Measurements from ENCODE around the gene PARM1. TPM values are rescaled to one million over a fixed set of nuclear protein-coding genes. Genes with fewer than 3 reads are reported as not detected.

The PARM1 gene, protein sequence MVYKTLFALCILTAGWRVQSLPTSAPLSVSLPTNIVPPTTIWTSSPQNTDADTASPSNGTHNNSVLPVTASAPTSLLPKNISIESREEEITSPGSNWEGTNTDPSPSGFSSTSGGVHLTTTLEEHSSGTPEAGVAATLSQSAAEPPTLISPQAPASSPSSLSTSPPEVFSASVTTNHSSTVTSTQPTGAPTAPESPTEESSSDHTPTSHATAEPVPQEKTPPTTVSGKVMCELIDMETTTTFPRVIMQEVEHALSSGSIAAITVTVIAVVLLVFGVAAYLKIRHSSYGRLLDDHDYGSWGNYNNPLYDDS
- total RNA-seq: 0.17 TPM in 1 of 2 replicates, not detected in the other

DNA sequence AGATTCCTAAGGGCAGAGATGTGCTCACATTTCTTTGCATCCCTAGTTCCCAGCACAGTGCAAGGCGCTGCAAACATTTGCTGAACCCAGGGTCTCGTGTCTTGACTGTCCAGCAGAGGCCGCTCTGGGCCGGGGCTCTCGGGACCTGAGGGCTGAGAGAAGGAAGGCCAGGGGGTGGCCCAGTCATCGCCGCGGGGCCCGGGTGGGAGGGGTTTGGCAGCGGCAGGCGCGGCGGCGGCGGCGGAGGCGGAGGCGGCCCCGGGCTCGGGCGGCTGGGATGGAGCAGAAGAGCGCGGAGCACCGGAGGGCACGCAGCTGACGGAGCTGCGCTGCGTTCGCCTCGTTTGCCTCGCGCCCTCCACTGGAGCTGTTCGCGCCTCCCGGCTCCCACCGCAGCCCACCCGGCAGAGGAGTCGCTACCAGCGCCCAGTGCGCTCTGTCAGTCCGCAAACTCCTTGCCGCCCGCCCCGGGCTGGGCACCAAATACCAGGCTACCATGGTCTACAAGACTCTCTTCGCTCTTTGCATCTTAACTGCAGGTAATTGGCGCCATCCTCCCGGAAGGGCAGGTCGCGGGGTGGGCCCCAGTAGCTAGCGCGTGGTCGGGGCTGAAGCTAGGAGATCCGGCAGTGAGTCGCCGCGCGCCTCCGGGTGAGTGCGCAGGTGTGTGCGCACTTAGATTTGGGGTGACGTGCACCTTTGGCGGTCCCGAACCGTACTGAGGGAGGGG is at the start of gene PARM1:
Gene PARM1, plus strand, starts transcription at position 285 of the 730 bp plus-strand sequence. Its CDS starts 212 bp downstream, at position 497.

Other genes with a start within 250 kb of the PARM1 start
- 0.44 and 1.2 TPM in 2 replicates for gene BTC, start 138.6 kb upstream of the PARM1 start, total RNA-seq